ENCODE measurements around the gene PRKAG2.

DNA sequence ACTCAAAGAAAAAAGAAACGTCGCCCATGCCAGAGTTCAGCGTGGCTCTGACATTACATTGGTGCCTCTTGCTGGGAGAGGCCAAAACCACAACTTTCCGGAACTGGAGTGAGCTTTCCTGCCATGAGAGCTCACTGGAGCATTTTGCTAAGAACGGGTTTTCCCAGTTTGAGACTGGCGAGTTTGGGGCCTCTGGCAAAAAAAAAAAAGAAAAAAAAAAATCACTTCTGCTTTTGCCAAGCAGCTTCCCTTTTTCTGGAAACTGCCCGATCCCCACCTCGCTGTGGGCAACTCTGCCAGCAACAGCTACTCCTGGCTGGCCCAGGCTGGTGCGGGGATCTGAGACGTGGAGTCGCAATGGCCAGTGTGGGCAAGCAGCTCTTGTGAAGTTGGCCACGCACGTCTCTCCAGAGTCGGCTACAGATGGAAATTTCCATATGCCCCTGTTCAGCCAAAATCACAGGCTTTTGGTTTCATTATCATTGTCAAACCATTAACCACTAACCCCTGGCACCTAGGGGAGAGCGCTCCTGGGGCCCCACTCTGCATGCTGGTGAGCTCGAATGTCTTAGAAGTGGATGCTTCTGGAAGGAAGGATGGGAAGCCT, 25.7 kb downstream of the PRKAG2 start:
- TF ChIP-seq, protein P1, sequence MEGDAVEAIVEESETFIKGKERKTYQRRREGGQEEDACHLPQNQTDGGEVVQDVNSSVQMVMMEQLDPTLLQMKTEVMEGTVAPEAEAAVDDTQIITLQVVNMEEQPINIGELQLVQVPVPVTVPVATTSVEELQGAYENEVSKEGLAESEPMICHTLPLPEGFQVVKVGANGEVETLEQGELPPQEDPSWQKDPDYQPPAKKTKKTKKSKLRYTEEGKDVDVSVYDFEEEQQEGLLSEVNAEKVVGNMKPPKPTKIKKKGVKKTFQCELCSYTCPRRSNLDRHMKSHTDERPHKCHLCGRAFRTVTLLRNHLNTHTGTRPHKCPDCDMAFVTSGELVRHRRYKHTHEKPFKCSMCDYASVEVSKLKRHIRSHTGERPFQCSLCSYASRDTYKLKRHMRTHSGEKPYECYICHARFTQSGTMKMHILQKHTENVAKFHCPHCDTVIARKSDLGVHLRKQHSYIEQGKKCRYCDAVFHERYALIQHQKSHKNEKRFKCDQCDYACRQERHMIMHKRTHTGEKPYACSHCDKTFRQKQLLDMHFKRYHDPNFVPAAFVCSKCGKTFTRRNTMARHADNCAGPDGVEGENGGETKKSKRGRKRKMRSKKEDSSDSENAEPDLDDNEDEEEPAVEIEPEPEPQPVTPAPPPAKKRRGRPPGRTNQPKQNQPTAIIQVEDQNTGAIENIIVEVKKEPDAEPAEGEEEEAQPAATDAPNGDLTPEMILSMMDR (IDR thresholded peaks at IDR 0.05; ENCODE audit: low read depth, low read length, poor library complexity, severe bottlenecking): no peak
- TF ChIP-seq EZH2phosphoT487 (IDR thresholded peaks at IDR 0.05; ENCODE audit: borderline replicate concordance, low read length): no peak

Measured in DOHH2 (cell line).